Raji (cell line): Measurements from ENCODE around the gene PHF12.

Experiments
- POLR2A ChIP-seq: IDR thresholded peaks from 2 replicates; pipeline ENCODE4 v1.6.1; 2011; ENCODE audit warnings: low read depth, low read length, control low read depth; ENCODE audit not compliant: insufficient read depth

Gene PHF12

DNA sequence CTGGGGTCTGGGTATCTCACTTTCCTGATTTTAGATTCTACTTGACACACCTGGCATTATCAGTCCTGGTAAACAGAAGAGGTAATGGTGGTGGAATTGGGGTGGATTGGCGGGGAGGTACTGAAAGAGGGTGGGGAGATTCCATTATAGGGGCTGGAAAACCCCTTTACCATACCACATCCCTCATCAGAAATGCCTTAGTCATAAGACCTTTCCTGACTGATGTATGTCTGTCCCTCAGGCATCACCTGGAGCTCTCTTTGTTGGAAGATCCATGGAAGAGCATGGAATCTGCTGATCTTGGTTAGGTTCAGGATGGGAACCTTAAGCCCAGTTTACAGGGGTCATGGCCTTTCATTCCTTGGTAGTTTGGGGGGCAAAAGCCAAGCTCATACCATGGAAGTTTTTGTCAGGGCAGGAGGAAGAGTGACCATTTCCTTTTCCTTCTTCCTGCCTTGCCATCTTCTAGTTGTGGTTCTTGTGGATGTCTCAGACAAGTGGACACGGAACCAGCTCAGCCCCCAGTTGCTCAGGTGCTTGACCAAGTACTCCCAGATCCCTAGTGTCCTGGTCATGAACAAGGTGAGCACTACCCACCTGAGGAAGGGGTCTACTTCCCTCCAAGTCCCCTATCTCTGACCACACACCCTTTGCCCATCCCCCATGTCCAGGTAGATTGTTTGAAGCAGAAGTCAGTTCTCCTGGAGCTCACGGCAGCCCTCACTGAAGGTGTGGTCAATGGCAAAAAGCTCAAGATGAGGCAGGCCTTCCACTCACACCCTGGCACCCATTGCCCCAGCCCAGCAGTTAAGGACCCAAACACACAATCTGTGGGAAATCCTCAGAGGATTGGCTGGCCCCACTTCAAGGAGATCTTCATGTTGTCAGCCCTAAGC is 93.2 kb downstream of the PHF12 start:
- no peak for TF ChIP-seq POLR2A

GRCh38 chr17:28856028-28856574 is 95.2 kb downstream of the PHF12 start:
- TF ChIP-seq POLR2A = no peak

DNA sequence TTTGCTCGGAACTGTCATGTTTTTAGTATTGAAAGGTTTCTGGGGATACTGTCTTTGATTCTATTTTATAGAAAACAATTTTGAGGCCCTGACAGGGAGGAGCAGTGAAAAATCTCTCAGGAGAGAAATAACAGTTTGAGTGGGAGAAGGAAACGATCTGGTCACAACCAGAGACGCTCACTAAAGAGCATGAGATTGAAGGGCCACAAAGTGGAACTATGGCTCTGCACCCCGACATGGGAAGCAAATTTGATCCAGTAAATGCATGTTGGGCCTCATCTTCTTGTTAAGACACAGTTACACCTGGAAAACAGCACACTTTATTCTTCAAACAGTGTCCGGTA is 96.0 kb downstream of the PHF12 start:
- TF ChIP-seq POLR2A = no peak
